Measurements from ENCODE around the gene EGLN1. TPM values are rescaled to one million over a fixed set of nuclear protein-coding genes. Genes with fewer than 3 reads are reported as not detected.

EGLN1 gene
- polyA plus RNA-seq, 3 donors = 13.1 to 23.5 (median 20.5) TPM

DNA sequence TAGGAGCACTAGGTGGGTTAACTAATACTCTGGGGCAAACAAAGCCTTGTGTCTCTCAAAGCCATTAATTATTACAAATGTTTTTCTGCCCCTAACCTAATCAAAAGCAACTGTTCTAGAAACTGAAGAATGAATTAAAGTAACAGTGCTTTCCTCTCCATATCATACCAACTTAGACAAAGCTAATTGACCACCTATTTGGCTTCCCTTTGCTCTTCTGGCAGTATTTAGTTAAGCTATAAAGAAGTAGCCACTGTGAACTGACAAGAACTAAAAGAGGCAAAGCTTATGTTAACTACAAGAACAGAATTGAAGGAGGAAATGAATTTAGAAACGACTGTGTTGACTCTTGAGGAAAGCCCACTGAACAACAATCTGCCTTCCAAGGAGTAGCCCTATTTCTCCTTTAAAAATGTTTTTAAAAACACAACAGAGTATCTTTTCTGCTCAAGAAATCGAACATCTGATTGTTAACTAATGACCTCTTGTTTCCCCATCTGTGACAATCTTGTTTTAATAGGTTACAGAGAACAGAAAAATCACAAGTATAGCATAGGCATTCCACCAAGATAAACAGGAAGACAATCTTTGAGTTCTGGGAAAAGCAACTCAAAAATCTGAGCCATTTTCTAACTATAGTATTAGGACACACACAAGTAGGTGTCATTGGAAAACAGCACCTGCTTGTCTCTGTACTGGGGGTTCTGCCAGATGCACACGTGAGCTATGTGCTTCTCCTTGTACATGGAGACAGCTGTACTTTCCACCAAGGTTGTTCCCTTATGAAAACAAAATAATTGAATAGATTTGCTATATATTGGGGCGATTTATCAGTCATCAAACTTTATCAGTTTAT lies 3.1 kb upstream of the EGLN1 start:
- 21 to 57% (median 51%) methylated on average over 4 of the region's 4 CpGs for WGBS, 3 donors
- H3K27ac ChIP-seq (ENCODE audit: low read depth, low read length) = no peak overlapping the region

DNA sequence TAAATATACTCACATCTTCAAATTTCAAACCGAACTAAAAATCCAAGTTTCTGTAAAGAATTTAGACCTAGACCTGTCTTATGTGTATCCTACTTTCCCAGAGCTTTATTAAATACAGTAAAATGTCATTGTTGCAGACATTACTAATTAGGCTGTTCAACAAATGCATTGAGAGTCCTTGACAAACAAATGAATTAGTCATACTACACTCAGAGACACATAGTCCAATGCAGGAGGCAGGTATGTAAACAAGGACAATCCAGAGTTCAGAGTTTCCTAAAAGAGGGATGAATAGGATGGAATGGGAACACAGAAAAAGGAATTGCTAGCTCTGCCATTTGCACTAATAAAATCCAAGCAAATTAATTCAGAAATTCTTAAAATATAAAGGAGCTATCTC lies 1.6 kb upstream of the EGLN1 start:
- WGBS, 3 donors = 65 to 79% (median 79%) methylated on average over 1 of the region's 1 CpG
- H3K27ac ChIP-seq (ENCODE audit: low read depth, low read length) = no peak overlapping the region

DNA sequence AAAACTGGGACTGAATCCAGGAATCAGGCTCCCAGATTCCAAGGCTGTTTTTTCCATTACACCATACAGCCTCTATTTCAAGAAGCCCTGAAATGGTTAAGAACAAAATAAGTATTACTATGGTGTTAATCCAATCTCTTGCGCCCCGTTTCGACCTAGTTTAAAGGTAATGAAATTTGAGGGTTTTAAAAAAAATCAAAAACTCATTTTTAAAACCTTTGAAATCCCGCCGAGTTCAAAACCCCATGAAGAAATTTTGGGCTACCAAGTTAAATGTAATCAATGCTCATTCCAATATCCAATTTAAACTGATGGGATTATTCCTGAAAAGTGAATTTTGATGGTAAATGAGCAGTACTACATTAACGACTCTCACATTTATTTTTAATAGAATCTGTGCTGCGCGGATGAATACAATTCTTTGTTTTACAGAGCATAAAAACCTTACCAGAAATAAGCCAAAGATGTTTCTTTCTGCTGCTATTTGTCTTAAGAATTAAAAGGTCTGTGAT lies 767 bp upstream of the EGLN1 start:
- WGBS, 3 donors = 19 to 35% (median 29%) methylated on average over 8 of the region's 8 CpGs
- no peak overlapping the region for H3K27ac ChIP-seq (ENCODE audit: low read depth, low read length)

DNA sequence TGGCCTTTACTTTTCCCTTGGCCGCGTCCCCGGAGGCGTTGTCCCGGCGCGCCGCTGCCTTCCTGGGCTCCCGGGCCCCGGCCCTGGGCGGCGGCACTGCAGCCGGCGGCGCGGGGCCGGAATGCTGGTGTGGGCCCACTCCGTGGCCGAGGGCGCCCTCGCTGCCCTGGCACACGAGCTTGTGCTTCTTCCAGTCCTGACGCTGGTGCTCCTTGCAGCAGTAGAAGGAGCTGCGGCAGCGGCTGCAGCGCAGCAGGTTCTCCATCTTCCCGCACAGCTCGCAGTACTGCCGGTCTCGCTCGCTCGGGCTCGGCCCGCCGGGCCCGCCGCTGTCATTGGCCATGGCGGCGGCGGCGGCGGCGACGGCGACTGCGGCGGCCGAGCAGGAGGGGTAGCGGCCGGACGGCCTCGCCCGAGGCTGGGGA lies 529 bp downstream of the EGLN1 start:
- WGBS, 3 donors = 0 to 1% (median 0%) methylated on average over 24 to 52 of the region's 53 CpGs

DNA sequence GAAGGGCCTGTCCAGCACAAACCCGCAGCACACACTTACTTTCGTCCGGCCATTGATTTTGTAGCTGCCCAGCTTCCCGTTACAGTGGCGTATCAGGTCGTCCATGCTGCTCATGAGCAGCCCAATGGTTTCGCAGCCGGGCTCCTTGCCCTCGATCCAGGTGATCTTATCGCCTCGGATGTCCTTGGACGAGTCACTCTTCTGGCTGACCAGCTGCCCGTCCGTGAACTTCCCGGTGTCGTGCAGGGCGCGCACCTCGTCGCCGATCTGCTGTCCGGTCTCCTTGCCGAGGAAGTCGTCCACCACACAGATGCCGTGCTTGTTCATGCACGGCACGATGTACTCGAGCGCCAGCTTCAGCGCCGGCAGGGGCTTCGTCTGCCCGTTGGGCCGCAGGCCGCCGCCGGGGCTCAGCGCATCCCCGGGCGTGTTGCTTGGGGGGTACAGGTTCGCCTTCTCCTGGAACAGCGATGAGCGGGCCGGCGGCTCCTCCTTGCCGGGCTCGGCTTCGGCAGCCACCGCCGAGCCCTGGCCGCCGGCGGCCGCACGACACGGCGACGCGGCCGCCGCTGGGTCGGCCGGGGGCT lies 1.0 kb downstream of the EGLN1 start:
- peak overlapping the region; percentile 59 for H3K27ac ChIP-seq (ENCODE audit: low read depth, low read length)
- WGBS, 3 donors = 0 to 1% (median 0%) methylated on average over 63 of the region's 63 CpGs

More for the DNA sequence above, 529 bp downstream of the EGLN1 start:
- peak overlapping the region; percentile 72 for H3K27ac ChIP-seq (ENCODE audit: low read depth, low read length)

DNA sequence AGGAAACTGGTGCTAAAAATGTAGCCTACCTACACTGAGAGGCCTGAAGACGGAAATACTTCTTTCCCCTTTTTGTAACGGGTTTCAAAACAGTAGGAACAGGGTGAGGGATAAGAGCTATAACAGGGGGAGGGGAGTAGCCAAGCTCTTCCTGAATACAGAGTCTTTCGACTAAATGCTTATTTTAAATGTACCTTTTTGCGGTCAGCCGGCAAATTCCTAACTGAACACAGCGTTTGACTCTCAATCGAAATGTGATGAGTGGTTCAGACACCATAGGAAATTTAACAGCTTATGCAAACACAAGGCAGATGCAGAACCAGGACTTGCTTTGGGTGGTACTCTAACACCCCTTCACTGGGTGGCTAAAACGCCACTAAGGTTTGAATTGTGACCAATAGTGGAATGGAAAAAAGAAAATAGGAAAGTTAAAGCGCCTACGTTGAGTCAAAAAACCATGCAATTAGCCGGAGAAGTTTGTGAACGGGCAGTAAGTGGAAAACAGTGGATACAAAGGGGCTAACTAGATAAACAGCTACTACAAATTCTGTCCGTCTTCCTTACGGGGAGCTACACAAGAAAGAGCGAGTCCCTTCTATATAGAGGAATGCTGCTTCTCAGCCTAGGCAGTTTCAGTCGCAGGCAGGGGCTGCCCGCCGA lies 1.7 kb downstream of the EGLN1 start:
- 0% methylated on average over 18 of the region's 18 CpGs for WGBS, 3 donors
- no peak overlapping the region for H3K27ac ChIP-seq (ENCODE audit: low read depth, low read length)

DNA sequence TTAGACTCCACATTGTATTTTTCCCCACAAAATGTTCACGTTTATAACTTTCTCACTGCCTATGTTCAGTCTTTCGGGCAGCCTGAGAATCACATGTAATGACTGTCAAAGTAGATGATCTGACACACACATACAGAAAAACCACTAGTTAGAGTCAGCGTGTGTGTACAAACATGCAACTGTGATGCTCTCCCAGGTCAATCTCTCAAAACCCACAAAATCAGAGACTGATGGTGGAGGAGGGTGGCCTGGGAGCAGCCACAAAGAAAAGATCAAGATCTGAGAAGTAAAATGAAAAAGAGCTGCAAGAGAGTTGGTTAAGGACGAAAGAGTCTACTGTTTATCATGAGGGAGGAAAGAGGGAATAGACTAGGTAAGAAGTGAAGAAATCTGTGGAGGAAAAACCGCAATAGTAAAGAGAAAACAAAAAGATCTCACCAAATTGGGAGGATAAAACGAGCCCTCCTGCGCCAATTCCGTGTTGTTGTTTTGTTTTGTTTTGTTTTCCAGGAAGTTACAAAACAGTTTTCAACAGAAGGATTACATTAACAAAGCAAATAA lies 2.3 kb downstream of the EGLN1 start:
- peak overlapping the region; percentile 15 for H3K27ac ChIP-seq (ENCODE audit: low read depth, low read length)
- 6 to 9% (median 7%) methylated on average over 8 of the region's 8 CpGs for WGBS, 3 donors

DNA sequence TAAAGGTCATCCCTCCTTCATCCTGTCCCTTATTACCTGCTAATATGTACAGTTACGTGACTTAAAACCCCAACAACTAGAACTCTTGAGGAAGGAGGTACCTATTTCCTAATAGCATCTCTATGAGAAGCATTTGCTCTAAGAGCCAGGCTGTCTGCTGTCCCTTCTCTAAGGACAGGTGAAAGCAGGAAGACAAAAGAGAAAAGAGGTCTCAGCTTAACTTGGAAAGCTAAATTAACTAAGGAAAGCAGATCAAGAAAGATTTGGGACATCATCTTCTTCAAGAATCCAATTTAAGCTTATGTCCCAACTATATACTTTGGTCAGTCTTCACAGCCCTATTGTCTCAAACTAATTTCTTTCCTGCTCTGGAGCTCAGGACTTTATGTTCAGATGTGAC lies 2.9 kb downstream of the EGLN1 start:
- H3K27ac ChIP-seq (ENCODE audit: low read depth, low read length) = no peak overlapping the region
- WGBS, 3 donors = 29 to 51% (median 39%) methylated on average over 1 of the region's 1 CpG

DNA sequence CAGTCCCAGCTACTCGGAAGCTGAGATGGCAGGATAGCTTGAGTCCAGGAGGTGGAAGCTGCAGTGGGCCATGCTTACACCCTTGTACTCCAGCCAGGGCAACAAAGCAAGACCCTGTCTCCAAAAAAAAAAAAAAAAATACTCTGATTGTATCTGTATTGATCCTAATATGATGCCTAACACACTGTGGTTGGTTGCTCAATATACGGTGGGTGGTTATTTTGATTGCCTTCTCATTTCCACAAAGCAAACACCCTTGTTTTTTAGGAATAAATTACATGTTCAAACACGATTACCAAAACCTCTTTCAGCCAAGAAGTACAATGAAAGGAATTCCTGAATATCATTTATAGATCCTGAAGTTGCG lies 3.4 kb downstream of the EGLN1 start:
- 30 to 56% (median 54%) methylated on average over 4 of the region's 4 CpGs for WGBS, 3 donors
- no peak overlapping the region for H3K27ac ChIP-seq (ENCODE audit: low read depth, low read length)

DNA sequence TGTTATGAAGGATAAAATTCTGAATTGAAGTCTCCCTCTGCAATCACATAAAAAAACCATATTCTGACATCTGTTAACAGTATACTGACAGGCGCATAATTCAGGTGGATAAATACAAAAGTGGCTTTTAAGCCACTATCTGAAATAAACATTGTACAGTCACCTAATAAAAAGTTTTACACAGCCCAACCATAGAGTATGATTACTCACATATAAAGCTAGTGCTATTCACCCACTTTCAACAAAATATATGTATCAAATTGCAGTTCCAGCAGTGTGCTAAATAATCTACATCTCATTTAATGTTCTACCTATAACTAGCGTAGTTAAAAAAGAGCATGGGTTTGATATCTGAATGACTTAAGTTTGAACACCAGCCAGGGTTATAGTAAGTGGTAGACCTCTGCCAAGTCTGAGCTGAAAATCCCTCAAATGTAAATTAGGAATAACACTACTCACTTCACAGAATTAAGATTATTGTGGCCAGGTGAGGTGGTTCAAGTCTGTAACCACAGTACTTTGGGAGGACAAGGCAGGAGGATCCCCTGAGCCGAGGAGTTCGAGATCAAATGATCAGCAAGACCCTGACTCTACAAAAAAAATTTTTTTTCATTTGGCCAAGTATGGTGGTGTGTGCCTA lies 3.9 kb downstream of the EGLN1 start:
- WGBS, 3 donors = 45 to 79% (median 71%) methylated on average over 4 of the region's 4 CpGs
- no peak overlapping the region for H3K27ac ChIP-seq (ENCODE audit: low read depth, low read length)

DNA sequence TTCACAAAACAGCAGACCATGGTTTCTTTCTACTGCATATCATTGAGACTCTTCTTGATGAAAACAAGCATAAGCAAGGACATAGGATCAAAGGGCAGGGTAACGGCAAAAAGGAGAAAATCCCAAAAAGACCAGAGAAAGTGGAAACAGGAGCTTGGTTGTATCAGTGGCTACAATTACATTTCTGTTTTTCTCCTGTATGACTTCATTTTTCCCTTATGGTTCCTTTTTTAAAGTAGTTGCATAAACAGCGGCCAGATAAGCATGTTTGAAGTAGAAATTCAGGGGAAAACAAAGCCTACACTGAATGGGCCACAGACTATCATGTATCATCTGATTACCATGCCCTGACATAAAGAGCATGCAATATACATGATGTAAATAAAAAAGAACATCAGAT lies 4.6 kb downstream of the EGLN1 start:
- H3K27ac ChIP-seq (ENCODE audit: low read depth, low read length) = no peak overlapping the region
- WGBS, 3 donors = 34 to 51% (median 44%) methylated on average over 2 of the region's 2 CpGs

DNA sequence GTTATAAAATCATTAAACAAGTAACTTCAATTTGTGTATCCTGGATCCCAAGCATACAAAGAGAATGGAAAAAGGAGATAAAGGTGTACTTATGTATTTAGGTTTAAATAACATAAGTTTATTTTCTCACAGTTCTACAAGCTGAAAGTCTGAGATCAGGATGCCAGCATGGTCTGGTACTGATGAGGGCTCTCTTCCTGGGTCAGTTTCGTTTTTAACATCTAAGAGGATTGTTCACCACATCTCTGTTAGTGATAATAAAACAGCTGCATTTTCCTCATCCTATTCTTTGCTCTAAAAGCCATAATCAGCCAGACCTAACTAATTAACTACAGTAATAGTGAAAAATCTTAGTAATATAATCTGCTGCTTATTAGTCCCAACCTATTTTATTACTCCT lies 5.2 kb downstream of the EGLN1 start:
- no peak overlapping the region for H3K27ac ChIP-seq (ENCODE audit: low read depth, low read length)

DNA sequence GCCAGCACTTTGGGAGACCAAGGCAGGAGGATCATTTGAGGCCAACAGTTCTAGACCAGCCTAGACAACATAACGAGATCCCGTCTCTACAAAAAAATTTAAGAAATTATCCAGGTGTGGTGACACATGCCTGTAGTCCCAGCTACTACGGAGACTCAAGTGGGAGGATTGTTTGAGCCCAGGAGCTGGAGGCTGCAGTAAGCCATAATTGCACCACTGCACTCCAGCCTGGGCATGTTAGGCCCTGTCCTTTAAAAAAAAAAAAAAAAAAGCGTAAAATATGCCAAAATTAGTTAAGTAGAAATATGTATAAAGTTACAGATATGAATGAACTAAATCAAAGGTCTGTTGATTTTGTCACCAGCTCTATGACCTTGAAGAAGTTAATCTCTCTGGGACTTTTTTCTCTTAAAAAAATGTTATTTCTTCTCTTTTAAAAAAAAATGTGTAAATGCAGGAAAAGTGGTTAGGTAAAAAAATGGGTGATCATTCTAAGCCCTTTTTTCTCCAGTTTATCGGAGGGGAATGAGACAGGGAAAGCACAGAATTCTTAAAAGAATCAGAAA lies 7.0 kb downstream of the EGLN1 start:
- H3K27ac ChIP-seq (ENCODE audit: low read depth, low read length) = no peak overlapping the region
- 66 to 87% (median 82%) methylated on average over 5 of the region's 5 CpGs for WGBS, 3 donors

More for the DNA sequence above, 5.2 kb downstream of the EGLN1 start:
- WGBS, 3 donors = 19 to 45% (median 40%) methylated on average over 1 of the region's 1 CpG

DNA sequence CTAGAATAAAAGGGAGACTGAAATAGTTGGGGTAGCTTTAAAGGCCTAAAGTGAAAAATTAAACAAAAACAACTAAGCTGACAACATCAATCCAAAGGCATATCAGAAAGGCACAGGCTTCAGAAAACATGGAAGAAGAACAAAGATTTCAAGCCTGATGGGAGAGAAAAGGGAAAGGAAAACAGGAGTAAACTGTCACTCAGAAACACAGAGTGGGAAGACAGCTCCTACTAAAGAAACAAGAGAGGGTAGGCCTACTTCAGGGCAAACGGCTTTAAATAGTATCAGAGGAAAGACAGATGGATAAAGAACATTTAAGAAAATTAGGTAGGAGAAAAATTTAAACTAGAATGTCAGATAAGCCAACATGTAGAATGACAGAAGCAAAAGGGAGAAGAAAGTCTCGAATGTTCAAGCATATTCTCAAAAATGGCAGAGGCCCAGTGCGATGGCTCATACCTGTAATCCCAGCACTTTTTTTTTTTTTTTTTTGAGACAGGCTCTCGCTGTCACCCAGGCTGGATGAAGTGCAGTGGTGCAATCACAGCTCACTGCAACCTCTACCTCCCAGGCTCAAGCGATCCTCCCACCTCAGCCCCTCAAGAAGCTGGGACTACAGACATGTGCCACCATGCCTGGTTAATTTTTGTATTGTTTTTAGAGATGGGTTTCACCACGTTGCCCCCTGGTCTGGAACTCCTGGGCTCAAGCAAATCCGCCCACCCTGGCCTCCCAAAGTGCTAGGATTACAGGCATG lies 7.6 kb downstream of the EGLN1 start:
- no peak overlapping the region for H3K27ac ChIP-seq (ENCODE audit: low read depth, low read length)
- WGBS, 3 donors = 77 to 84% (median 82%) methylated on average over 7 of the region's 7 CpGs

DNA sequence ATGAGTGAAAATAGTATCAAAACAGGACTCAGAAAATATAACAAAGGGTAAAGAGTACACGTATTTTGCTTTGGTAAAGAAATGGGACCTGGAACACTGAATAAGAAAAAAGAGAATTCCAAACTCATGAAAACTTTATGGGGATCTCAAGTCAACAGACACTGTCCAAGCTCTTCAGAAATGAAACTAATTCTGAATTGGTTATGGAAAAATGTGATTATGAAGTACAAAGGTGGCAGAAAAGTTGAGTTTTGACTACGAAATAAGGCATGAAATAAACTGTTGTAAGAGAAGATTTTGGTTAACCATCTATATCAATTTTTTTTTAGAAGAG lies 8.4 kb downstream of the EGLN1 start:
- no peak overlapping the region for H3K27ac ChIP-seq (ENCODE audit: low read depth, low read length)
- 86 to 92% (median 88%) methylated on average over 2 of the region's 2 CpGs for WGBS, 3 donors

DNA sequence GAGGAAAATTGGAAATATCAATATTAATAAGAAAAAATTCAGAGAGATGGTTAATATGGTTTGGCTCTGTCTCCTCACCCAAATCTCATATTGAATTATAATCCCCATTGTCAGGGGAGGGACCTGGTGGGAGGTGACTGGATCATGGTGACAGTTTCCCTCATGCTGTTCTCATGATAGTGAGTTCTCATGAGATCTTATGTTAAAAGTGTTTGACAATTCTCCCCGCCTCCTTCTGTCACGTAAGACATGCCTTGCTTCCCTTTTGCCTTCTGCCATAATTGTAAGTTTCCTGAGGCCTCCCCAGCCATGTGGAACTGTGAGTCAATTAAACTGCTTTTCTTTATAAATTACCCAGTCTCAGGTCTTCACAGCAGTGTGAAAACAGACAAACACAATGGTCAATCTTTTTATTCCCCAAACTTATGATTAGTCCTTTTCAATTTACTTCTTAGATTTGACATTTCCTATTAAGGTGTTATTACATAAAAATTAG lies 11.0 kb downstream of the EGLN1 start:
- H3K27ac ChIP-seq (ENCODE audit: low read depth, low read length) = no peak overlapping the region
- WGBS, 3 donors = 61 to 95% (median 61%) methylated on average over 2 of the region's 2 CpGs

DNA sequence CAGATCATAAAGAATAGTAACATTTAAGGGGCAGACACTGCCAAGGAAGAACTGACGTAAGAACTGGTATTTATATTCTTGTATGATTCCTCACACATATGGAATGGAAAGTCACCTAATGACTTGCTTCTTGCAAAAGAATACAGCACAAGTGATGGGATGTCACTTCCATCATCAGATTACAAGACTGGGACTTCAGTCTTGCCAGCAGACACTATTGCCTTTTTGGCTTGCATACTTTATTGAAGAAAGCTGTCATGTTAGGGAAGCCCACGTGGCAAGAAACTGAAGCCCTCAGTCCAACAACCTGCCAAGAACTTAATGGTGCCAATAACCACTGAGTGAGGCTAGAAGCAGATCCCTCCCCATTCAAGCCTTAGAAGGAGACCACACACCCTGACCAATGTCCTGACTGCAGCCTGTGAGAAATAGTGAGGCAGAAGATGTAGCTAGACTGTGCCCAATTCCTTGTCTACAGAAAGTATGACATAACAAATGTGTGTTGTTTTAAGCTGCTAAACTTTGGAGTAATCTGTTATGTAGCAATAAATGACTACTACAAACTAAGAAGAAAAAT lies 12.0 kb downstream of the EGLN1 start:
- 61 to 76% (median 68%) methylated on average over 2 of the region's 2 CpGs for WGBS, 3 donors
- no peak overlapping the region for H3K27ac ChIP-seq (ENCODE audit: low read depth, low read length)
